ENCODE data around the gene CCDC89.
A peak's percentile ranks its signal among the peaks of the same experiment; 100 is the strongest.

The CCDC89 gene

DNA sequence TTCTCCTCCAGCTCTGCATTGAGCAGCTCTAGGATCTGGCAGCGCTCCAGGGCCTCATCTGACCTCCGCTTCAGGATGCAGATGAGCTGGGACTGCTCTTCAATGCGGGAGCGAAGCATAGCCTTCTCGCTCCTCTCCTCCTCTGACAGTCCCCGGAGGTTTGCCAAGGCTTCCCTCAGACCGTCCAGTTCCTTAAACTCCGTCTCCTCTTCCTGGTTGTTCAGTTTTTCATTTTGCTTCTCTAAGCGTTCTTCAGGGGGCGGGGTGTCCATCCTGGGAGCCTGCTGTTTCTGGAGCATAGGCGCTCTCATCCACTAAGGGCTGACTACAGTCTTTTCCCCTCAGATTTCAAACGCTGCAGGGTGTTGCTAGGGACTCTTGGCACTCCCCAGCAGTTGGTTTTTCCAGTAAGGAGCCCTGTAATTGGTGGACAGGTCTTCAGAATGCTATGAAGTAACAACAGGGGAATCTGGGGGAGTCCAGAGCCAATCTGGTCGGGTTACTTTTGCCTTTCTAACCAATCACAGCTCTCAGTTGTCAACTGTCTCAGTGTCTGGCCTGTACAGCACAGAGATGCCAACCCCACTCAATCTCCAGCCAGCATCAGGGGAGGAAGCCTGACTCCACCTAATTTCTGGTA is at the start of gene CCDC89:
CCDC89 (minus strand) TSS at position 376 of the 640 bp plus-strand sequence; CDS start at position 311, 65 bp downstream.
- DNase-seq (ENCODE audit: low read depth in 2 of 2) = peak in 1 of 2 experiments; percentile 52

DNA sequence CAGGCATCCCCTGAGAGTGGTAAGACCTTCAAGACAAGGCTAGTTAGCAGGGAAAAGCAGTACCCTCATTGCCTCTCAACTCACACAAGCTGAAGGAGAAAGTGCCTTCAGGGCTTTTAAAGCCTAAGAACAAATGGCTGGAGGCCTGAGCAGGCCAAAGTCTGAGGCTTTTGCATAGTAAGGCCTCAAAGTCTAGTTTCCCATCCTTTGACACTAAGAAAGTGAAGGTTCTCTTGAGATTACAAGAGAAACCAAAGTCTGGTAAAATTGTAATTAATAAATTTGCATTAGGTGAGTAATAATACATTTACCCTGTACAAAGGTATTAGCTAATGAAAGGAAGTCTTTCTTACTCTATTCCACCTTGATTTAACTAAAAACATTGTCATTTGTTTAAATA is 47.0 kb upstream of the CCDC89 start:
- no peak for DNase-seq (ENCODE audit: low read depth in 2 of 2)

DNA sequence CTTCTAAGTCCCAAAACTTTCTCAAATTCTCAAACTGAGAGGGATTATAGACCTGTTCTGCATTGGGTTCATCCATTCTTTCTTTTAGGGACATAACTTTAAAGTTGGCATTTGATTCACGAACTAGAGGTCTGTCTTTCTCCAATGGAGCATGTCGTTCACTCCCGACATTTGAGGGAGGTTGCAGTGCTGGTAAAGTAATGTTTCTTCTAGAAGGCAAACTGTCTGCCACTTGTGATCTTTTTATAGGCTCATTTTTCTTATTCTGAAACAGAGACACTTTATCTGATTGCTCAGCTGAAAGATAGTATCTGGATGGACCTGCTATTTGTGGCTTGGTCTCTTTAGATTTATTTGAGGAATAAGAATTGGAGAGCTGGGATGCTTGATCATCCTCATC is 40.4 kb upstream of the CCDC89 start:
- DNase-seq (ENCODE audit: low read depth in 2 of 2) = no peak

DNA sequence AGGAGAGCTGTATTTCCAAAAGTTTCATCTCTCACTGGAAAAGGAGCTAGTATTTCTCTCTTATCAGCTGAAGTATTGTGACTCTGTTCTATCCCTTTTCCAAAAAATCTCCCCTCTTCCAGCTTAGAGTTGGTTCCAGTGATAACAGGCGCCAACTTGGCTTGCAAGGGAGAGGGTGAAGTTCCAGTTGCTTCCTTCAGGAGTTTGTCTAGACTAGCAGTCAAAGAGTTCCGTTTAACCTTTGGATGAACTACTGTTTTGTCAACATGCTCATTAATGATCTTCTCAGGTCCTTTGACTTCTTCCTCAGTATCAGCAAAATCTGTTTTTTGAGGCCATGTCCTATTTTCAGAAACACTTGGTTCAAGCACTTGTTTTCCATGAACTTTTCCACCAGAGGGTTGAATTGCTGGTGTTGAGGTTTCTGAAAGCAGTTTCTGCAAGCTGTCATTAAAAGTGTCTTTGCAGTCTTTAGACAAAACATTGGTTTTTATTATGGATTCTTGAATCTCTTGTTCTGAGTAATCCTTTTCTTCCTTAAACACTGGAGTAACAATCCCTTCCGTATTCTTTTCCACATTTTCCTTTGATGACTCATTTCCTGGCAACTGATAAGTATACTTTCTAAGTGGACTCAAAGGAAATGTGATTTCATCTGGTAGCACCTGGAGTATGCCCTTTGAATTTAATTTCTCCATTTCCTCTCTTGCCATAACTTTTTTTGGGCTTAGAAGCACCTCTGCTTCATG is 39.7 kb upstream of the CCDC89 start:
- peak; percentile 83 to 85 for DNase-seq (ENCODE audit: low read depth in 2 of 2)

DNA sequence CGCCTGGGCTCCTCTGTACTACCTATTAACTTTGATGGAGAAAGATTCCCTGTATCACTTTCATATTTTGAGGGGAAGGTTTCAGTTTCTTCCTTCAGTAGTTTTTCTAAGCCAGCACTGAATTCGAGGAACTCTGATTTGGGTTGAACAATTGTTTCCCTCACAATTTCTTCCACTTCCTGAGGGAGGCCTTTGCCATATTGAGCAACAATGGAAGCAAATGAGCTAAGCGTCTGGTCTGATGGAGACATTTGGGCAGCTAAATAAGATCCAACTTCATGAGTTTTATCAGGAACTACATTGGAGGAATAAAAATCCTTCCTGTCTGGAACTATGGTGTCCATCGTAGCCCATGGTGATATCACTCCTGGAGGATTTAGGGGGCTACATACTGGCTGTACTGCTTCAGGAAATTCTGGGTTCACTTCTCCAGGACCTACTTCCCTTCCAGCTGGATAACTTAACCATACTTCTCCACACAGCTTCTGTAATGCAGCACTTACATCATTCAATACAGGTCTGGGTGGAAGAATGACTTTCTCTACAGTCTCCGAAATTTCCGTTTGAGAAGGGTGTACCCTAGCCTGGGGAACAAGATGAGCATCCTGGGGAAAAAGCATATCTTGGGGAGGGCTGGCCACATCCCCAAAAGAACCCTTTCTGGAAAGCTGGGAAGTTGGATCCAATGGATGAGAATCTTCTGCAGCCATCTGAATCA is 38.9 kb upstream of the CCDC89 start:
- no peak for DNase-seq (ENCODE audit: low read depth in 2 of 2)

DNA sequence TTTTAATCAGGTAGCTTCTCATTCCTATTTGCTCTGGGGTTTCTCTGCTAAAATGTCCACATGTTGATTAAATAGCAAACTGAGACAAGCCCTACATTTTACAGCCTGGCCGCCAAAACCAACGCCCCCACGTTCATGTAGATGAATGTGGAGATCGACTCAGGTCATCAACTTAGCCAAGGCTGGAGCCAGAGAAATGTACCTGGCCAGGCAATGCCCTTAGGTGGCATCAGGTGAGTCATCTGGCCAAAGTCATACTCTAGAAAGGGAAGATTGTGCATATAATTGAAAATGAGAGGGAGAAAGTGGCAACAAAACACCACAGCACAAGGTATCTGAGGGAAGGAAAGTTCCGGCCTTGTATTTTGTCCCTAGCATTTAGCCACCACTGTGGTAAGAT is 37.1 kb upstream of the CCDC89 start:
- DNase-seq (ENCODE audit: low read depth in 2 of 2) = no peak

DNA sequence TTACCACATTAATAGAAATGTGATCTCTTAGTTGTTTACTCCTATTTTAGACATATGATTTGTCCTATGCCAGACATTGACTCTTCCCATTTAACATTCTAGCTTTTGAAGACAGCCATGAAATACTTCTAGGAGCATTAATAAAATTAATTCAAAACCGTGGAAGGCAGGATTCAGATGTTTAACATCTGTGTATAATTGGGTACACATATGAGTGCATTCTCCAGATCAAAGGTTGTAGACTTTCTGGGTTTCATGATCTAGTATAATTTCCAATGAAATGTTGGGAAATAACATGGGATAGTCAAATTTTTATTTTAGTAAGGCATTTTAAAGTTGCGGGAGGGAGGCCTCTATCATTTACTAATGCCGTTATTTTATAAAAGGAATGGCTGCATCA is 35.2 kb upstream of the CCDC89 start:
- peak in 1 of 2 experiments; percentile 24 for DNase-seq (ENCODE audit: low read depth in 2 of 2)

DNA sequence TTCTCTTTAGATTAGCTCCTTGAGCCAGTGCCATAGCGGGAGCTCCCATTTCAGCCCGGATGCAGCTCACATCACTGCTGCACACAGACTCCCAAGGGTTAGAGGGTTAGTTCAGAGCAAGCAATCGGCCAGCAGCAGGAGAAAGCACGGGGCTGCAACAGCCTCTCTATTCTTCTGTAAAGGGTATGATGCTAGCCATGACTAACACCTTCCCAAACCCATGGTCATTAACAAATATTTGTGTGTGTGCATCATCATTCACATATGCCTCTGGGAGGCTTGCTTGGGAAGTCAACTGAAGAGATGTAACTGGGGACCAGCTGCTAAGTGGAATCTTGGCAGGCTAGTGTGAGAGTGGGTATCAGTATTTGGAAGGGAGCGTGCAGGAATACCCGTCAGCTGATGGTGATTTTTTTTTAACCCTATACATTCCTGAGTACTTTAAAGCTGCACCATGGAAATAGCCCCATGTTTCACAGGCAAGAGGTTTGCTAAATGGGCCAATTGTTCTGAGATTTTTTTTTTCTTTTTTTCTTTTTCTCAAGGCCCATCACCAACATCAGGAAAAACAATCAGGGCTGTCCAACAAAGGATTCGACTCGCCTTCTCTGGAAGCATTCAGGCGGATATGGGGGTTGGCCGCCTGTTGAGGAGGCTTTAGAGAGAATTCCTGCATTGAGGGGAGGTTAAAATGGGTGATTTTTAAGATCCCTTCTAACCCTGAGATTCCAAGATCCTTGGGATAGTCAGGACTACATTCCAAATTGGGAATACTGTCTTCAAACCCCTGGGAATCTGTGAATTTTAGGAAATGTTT is 33.2 kb upstream of the CCDC89 start:
- peak; percentile 98 for DNase-seq (ENCODE audit: low read depth in 2 of 2)

DNA sequence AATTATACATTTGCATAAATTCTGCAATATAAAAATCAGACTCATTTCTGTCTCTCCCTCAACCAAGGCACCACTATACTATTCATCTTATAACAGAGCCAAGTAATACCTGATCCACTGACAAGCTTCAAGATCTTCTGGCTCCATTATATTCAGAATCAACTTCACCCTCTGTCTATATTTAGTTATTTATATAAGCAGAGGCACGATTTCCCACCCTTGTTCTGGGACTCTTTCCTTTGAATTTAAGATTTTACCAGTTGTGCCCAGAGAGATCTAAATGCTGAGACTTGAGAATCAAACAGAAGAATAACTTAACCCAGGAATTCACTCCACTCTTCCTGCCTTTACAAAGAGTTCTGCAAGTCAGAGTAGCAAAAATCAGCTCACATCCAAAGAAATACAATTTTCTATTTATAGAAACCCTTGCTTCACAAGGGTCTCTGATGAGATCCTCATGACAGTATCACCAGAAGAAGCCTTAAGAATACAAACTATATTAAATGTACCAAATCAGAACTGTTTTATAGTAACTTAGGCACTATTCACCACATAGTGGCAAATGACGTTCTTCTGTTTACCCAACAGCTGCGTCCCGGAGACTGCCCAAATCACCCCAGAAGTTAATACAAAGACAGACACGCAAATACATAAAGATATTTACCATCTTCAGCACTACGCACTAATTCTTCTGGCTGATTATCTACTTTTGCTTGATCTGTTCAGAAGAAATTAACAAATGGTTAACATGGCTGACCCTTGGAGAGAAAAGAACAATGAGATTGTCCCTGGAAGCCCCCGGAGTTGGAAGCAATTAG is 32.3 kb upstream of the CCDC89 start:
- DNase-seq (ENCODE audit: low read depth in 2 of 2) = no peak

DNA sequence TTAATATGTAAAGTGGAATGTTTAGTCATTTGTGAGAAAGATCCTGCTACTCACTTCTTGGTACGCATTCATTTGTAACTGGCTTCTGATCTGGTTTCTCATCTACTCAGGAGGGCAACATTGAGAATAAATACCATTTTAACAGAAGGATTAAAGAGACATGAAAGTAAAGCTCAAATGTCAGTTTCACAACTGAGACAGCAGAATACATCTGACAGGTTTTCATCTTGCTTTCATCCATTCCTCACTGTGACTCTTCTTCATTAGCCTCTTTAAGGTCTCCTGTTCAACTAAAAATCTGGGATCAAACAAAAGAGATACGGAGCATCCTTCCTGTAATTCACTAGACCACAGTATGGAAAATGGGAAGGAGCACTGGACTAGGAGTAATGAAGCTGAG is 31.4 kb upstream of the CCDC89 start:
- no peak for DNase-seq (ENCODE audit: low read depth in 2 of 2)

DNA sequence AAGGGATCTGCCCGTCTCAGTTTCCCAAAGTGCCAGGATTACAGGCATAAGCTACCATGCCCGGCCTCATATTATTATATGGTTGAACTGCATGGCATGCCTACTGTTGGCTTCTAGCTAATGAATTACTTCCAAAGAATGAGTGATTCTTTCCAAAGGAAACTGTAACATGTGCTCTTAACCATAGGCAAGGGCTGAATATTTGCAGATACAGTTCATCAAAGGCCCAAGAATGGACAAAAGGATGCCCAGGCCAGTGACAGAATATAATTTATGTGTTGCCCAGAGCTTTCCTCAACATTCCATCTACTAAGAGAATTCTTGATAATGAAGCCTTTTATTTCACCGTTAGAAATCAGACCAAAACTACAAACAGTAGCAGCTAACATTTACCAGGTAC is 27.0 kb upstream of the CCDC89 start:
- no peak for DNase-seq (ENCODE audit: low read depth in 2 of 2)

DNA sequence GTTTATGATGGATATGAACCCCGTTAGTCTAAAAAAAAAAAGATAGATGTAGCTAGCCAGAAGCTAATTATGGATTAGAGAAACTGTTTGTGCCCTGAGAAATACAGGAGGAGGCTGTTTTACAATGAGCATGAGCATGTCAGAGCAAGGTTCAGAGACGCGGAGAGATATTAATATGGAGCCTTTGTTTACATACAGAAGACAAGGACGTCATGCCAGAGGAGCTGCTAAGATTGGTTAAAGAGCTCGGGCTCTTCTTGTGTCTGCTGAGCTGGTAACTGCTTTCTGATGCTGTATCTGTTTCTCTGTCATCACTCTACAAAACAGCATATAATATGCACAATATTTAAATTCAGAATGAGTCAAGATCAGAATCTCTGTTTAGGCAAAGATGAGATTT is 24.9 kb upstream of the CCDC89 start:
- no peak for DNase-seq (ENCODE audit: low read depth in 2 of 2)

DNA sequence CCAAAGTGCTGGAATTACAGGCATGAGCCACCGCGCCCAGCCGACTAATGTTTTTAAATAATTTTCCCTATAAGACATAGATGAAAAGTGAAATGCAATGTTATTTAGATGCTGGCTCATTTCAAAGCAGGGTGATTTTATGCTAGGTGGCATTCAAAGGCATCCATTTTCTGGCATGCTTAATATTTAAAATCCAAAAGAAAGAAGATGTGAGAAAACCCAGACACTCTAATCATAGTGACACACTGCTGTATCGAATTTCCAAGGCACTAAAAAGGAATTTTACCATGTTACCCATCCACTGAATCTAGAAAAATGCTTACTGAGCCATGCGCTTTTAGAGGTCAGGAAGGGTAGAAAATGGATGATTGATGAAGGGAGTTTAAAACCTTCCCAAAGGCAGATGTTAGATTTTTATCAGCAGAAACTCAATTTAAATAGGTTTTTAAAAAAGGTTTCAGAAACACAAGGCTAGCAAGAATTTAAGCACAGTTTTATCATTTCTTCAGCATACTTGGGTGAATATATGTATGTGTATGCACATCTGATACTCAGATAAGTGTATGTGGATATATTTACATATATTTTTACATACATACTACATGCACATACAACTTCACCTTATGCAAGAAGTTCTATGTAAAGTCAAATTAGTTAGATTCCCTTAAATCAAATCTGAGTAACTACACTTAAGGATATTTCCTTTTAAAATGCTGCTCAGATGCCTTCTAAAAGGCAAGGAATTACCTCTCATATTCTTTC is 24.1 kb upstream of the CCDC89 start:
- DNase-seq (ENCODE audit: low read depth in 2 of 2) = no peak

DNA sequence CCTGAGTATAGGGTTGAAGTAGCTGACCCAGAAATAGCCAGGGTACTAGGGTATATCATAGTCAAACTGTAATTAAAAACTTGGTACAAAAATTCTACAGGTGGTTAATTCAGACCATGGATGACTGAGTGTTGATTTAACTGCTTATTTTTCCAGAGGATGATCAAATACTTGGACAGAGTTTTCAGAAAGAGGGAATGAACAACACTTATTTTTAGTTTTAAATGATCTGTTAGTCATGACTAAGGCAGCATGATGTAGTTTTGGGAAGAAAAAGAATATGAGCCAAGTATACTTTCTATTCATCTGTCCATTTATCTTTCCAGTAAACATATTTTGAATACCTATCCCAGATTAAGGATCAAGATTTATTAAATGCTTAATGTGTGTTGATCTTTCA is 19.8 kb upstream of the CCDC89 start:
- no peak for DNase-seq (ENCODE audit: low read depth in 2 of 2)

DNA sequence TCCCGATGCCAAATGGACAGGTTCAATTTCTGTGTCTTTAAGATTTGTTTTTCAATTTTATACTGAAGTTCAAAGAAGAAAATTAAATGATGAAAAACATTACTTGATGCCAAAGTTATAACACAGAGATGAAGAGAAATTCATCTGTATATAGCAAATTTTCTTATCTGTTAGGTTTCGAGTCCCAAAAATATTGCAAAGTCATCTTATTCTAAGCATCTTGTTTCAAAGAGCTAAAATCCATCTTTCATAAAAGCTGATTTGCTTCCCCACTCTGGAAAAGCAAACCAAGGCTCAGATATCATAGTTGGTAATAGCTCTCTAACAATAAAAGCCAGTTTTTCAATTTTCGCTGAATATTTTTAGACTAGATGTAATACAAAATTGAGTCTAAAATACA is 19.0 kb upstream of the CCDC89 start:
- DNase-seq (ENCODE audit: low read depth in 2 of 2) = no peak

DNA sequence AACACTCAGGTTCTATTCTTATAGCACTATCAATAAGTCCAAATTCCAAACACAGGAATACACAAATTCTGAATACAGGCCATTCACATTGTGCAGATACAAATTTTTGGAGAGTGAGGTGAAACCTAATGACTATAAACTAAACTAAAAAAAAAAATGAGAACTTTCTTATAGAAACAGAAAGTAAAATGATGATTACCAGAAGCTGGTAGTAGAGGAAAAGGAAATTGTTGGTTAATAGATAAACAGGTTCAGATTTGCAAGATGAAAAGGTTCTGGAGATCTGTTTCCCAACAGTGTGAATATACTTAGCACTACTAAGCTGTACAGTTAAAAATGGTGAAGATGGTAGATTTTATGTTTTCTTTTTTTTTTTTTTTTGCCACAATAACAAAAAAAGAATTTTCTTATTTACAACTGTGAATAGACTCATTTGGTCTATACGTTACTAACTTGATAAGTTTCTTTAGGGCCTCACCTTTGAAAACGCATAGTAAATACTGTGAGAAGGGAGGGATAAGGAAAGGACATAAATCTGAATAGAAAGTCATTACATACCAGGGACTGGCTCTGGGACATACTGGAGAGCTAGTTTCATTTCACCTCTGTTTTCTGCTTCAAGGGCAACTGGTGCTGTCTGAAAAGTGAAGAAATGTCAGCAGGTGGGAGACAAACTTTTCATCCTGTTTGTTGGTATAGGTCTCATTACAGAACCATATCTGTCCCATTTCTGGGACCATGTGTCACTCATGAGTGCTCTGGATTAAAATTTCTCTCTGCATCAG is 14.2 kb upstream of the CCDC89 start:
- DNase-seq (ENCODE audit: low read depth in 2 of 2) = no peak

DNA sequence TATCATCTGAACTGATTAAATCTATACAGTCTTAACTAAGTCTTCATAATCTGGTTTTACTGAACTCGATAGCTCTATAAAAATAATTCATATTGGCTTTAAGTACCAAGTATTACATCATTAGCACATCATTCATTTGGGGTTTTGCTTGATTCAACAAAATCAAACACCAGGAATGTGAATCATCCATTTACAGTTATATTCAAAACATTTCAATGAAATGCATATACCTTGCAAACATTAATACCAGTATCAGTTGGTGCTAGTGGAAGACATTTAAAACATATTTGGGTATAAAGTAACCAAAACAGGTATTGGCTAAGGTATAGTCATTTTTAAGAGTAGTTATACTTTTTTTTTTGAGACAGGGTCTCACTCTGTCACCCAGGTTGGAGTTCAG is 12.2 kb upstream of the CCDC89 start:
- DNase-seq (ENCODE audit: low read depth in 2 of 2) = no peak

DNA sequence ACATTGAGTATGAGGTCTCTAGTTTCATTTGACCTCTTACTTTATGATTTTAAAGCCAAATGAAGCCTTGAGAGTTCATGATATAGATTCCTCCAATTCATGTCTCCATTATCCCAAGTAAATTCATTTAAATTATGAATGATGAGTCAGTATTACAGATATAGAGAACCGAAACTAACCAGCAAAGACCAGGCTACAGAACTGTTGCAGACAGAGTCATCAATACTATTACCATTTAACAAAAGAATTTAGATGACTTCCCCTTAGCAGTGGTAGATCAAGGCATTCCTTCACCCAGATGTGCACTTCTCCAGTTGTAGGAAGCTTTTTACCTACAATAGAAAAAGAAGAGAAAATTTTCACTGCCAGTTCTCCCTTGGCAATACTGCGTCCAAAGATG is 11.8 kb upstream of the CCDC89 start:
- DNase-seq (ENCODE audit: low read depth in 2 of 2) = no peak

DNA sequence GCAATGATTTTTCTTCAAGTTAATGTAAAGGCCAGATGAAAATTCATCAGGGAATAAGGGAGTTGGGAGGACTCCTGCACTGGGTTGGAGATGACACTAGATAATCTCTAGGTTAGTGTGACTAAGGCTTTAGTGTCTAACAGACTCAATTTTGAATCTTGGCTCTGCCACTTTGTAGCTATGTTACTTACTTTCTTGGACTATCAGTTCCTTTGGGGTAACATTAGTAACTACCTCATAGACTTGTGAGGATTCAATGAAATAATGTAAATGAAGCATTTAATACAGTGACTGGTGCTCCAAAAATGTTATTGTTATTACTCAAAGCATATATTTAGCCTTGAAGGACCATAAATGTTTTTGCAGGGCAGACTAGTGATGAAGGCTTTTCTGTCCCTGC is 9.6 kb upstream of the CCDC89 start:
- no peak for DNase-seq (ENCODE audit: low read depth in 2 of 2)

Data from fibroblast of skin of left quadriceps (primary cell).